Right ventricle myocardium inferior (tissue), 1 donor: Measurements from ENCODE around the gene VN1R4. TPM values are rescaled to one million over a fixed set of nuclear protein-coding genes. Genes with fewer than 3 reads are reported as not detected.
"Not testable (repeated sequence)": the region's sequence is repeated elsewhere in the genome, so short reads cannot be mapped to it uniquely, and the experiment has no call there.

Experiments
- ATAC-seq: fragments of 200-7000 bp; cut with Tn5 transposase; one replicate; pipeline ENCODE4 v1.9.1; 2020; ENCODE audit warnings: mild to moderate bottlenecking, moderate library complexity
- DNase-seq: peaks from one replicate; pipeline ENCODE4 v3.0.0; 2021; ENCODE audit errors: missing footprints
- intact Hi-C: fragments of 100-400 bp; cut with DNase I; formaldehyde crosslinking; loops from one replicate; pipeline ENCODE4 v1.11.0; 2022
- total RNA-seq: library from RNA; stranded (reverse); fragmentation: NEBNext Ultra II Directional; extraction: Animal tissue kit (Norgen Biotek cat#: 25700); gene quantifications from one replicate; pipeline ENCODE4 v1.2.1, GENCODE V29; 2021
- donor health status: DM: no; HTN: yes; CAD: no; lungs with severe emphysema.

The VN1R4 gene
- total RNA-seq, 1 donor from 2014 or later, result not detected

DNA sequence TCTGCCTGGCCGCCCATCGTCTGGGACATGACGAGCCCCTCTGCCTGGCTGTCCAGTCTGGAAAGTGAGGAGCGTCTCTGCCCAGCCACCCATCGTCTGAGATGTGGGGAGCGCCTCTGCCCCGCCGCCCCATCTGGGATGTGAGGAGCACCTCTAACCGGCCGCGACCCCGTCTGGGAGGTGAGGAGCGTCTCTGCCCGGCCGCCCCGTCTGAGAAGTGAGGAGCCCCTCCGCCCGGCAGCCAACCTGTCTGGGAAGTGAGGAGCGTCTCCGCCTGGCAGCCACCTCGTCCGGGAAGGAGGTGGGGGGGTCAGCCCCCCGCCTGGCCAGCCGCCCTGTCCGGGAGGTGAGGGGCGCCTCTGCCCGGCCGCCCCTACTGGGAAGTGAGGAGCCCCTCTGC lies 44.8 kb downstream of the VN1R4 start:
- intact Hi-C loops, ATAC-seq, DNase-seq: not testable (repeated sequence)

Other genes starting within 250 kb of the VN1R4 start
- gene ERVV-2, start 223.0 kb downstream of the VN1R4 start, total RNA-seq, result not detected
- 16.5 TPM for gene ZNF160, start 164.3 kb downstream of the VN1R4 start, total RNA-seq
- 18.6 TPM for gene ZNF415, start 134.8 kb downstream of the VN1R4 start, total RNA-seq
- 5.1 TPM for gene ZNF347, start 108.7 kb downstream of the VN1R4 start, total RNA-seq
- gene ZNF665, start 74.4 kb downstream of the VN1R4 start, total RNA-seq, result 0.73 TPM
- gene ZNF677, start 12.8 kb downstream of the VN1R4 start, total RNA-seq, result 20.1 TPM
- gene VN1R2, start 9.4 kb downstream of the VN1R4 start, total RNA-seq, result not detected
- 3.7 TPM for gene ZNF845, start 66.0 kb upstream of the VN1R4 start, total RNA-seq
- gene ZNF525, start 98.0 kb upstream of the VN1R4 start, total RNA-seq, result 4.8 TPM
- 4.6 TPM for gene ZNF765, start 127.4 kb upstream of the VN1R4 start, total RNA-seq
- 3.8 TPM for gene ZNF761, start 164.3 kb upstream of the VN1R4 start, total RNA-seq
- gene ZNF813, start 200.0 kb upstream of the VN1R4 start, total RNA-seq, result 1.1 TPM